ENCODE measurements around the gene PCDHGA7.
"Not testable (repeated sequence)": the region's sequence is repeated elsewhere in the genome, so short reads cannot be mapped to it uniquely, and the experiment has no call there.

Gene PCDHGA7

GRCh38 chr5:141384471-141385267 lies 2.1 kb downstream of the PCDHGA7 start:
- Mint-ChIP-seq H3K9me3 (ENCODE audit: low read depth) (peaks cover 18% of the 10 kb centered on the region), H3K4me1 (ENCODE audit: low read depth) (no peaks in the 10 kb centered on the region), H3K36me3 (peaks cover 16% of the 10 kb centered on the region), H3K27me3 (peaks cover 70% of the 10 kb centered on the region), H3K4me3 (no peak overlapping the region), H3K27ac (no peak overlapping the region)

- H3K9me3 Mint-ChIP-seq (ENCODE audit: low read depth), result peaks cover 22% of the 10 kb centered on the region
- H3K36me3 Mint-ChIP-seq, result peaks cover 12% of the 10 kb centered on the region
- H3K4me3 Mint-ChIP-seq, result peak within 1 kb of the TSS; percentile 52
- H3K27me3 Mint-ChIP-seq, result peaks cover 65% of the 10 kb centered on the region
- peak within 1 kb of the TSS; percentile 6 for H3K27ac Mint-ChIP-seq
- H3K4me1 Mint-ChIP-seq (ENCODE audit: low read depth), result not testable (repeated sequence)
Observed at GRCh38 chr5:141387557-141388311, 5.2 kb downstream of the PCDHGA7 start, which contains the start of gene PCDHGB4. Gene PCDHGB4, plus strand, starts transcription at chr5:141387698. Its CDS starts 187 bp downstream, at chr5:141387885.

- Mint-ChIP-seq H3K4me1 (ENCODE audit: low read depth) (no peaks in the 10 kb centered on the region), H3K27ac (peak overlapping the region; percentile 6), H3K36me3 (peaks cover 12% of the 10 kb centered on the region), H3K4me3 (no peak overlapping the region), H3K9me3 (ENCODE audit: low read depth) (peaks cover 26% of the 10 kb centered on the region), H3K27me3 (peaks cover 64% of the 10 kb centered on the region)
Observed at GRCh38 chr5:141388661-141389060, 6.1 kb downstream of the PCDHGA7 start.

DNA sequence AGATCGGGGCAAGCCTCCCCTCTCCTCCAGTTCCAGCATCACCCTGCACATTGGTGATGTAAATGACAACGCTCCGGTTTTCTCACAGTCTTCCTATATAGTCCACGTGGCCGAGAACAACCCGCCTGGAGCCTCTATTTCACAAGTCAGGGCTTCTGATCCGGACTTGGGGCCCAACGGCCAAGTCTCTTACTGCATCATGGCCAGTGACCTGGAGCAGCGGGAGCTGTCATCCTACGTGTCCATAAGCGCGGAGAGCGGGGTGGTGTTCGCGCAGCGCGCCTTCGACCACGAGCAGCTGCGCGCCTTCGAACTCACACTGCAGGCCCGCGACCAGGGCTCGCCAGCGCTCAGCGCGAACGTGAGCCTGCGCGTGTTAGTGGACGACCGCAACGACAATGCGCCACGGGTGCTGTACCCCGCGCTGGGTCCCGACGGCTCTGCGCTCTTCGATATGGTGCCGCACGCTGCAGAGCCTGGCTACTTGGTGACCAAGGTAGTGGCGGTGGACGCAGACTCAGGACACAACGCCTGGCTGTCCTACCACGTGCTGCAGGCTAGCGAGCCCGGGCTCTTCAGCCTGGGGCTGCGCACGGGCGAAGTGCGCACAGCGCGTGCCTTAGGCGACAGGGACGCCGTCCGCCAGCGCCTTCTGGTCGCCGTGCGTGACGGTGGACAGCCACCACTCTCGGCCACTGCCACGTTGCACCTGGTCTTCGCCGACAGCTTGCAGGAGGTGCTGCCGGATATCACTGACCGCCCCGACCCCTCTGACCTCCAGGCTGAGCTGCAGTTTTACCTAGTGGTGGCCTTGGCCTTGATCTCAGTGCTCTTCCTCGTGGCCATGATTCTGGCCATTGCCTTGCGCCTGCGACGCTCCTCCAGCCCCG lies 6.9 kb downstream of the PCDHGA7 start:
- H3K4me3 Mint-ChIP-seq, result no peak overlapping the region
- H3K27me3 Mint-ChIP-seq, result peaks cover 64% of the 10 kb centered on the region
- no peak overlapping the region for H3K27ac Mint-ChIP-seq
- H3K4me1 Mint-ChIP-seq (ENCODE audit: low read depth), result no peaks in the 10 kb centered on the region
- H3K36me3 Mint-ChIP-seq, result peaks cover 18% of the 10 kb centered on the region
- H3K9me3 Mint-ChIP-seq (ENCODE audit: low read depth), result peaks cover 26% of the 10 kb centered on the region

- peaks cover 20% of the 10 kb centered on the region for H3K36me3 Mint-ChIP-seq
- no peaks in the 10 kb centered on the region for H3K4me1 Mint-ChIP-seq (ENCODE audit: low read depth)
- no peak within 1 kb of the TSS for H3K27ac Mint-ChIP-seq
- H3K4me3 Mint-ChIP-seq, result no peak within 1 kb of the TSS
- H3K27me3 Mint-ChIP-seq, result peaks cover 53% of the 10 kb centered on the region
- peaks cover 11% of the 10 kb centered on the region for H3K9me3 Mint-ChIP-seq (ENCODE audit: low read depth)
Observed at GRCh38 chr5:141392429-141393198, 10.1 kb downstream of the PCDHGA7 start, which contains the start of gene PCDHGA8. Gene PCDHGA8, plus strand, starts transcription at chr5:141392633. Its CDS starts 181 bp downstream, at chr5:141392814.

DNA sequence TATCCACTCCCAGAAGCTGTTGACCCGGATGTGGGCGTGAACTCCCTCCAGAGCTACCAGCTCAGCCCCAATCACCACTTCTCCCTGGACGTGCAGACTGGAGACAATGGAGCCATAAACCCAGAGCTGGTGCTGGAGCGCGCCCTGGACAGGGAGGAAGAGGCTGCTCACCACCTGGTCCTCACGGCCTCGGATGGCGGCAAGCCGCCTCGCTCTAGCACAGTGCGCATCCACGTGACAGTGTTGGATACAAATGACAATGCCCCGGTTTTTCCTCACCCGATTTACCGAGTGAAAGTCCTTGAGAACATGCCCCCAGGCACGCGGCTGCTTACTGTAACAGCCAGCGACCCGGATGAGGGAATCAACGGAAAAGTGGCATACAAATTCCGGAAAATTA lies 10.7 kb downstream of the PCDHGA7 start:
- peaks cover 11% of the 10 kb centered on the region for H3K9me3 Mint-ChIP-seq (ENCODE audit: low read depth)
- no peak overlapping the region for H3K27ac Mint-ChIP-seq
- no peaks in the 10 kb centered on the region for H3K4me1 Mint-ChIP-seq (ENCODE audit: low read depth)
- no peak overlapping the region for H3K4me3 Mint-ChIP-seq
- peaks cover 18% of the 10 kb centered on the region for H3K36me3 Mint-ChIP-seq
- H3K27me3 Mint-ChIP-seq, result peaks cover 51% of the 10 kb centered on the region

GRCh38 chr5:141394401-141395187 lies 12.1 kb downstream of the PCDHGA7 start:
- H3K4me3 Mint-ChIP-seq; H3K27ac Mint-ChIP-seq; H3K4me1 Mint-ChIP-seq (ENCODE audit: low read depth): not testable (repeated sequence)
- Mint-ChIP-seq H3K9me3 (ENCODE audit: low read depth) (peaks cover 14% of the 10 kb centered on the region), H3K36me3 (peaks cover 21% of the 10 kb centered on the region), H3K27me3 (peaks cover 50% of the 10 kb centered on the region)

DNA sequence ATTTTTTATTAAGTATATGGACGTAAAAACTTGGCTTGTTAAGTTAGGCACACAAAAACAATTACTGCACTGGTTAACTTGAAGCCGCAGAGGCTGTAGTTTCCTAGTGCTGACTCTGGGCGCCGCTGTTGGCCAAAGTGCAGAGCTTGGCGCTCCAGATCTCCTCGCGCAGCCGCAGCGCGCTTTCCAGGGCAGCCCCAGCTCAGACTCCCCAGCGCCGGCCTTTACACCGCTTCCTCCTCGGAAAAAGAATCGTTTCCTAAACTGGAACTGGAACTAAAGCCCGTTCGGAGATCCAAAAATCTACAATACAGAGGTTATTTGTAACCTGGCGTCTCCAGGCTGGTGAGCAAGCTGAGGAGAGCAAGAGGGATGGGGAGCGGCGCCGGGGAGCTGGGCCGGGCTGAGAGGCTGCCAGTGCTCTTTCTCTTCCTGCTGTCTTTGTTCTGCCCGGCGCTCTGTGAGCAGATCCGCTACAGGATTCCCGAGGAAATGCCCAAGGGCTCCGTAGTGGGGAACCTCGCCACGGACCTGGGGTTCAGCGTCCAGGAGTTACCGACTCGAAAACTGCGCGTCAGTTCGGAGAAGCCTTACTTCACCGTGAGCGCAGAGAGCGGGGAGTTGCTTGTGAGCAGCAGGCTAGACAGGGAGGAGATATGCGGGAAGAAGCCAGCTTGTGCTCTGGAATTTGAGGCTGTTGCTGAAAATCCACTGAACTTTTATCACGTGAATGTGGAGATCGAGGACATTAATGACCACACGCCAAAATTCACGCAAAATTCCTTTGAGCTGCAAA lies 15.4 kb downstream of the PCDHGA7 start, which contains the start of gene PCDHGB5:
PCDHGB5 (plus strand) TSS at position 192 of the 796 bp plus-strand sequence; CDS start at position 373, 181 bp downstream.
- H3K36me3 Mint-ChIP-seq, result peaks cover 24% of the 10 kb centered on the region
- H3K4me3 Mint-ChIP-seq, result peak within 1 kb of the TSS; percentile 61
- not testable (repeated sequence) for H3K4me1 Mint-ChIP-seq (ENCODE audit: low read depth); H3K27ac Mint-ChIP-seq
- peaks cover 15% of the 10 kb centered on the region for H3K9me3 Mint-ChIP-seq (ENCODE audit: low read depth)
- peaks cover 46% of the 10 kb centered on the region for H3K27me3 Mint-ChIP-seq

DNA sequence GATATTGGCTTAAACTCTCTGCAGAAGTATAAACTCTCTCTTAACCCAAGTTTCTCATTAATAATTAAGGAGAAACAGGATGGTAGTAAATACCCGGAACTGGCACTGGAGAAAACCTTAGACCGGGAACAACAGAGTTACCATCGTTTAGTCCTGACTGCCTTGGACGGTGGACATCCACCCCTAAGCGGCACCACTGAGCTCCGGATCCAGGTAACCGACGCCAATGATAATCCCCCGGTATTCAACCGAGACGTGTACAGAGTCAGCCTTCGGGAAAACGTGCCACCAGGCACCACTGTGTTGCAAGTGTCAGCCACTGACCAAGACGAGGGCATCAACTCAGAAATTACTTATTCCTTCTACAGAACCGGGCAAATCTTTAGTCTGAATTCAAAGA lies 16.1 kb downstream of the PCDHGA7 start:
- Mint-ChIP-seq H3K27ac (no peak overlapping the region), H3K4me1 (ENCODE audit: low read depth) (peaks cover 4% of the 10 kb centered on the region), H3K27me3 (peaks cover 47% of the 10 kb centered on the region), H3K9me3 (ENCODE audit: low read depth) (peaks cover 16% of the 10 kb centered on the region), H3K36me3 (peaks cover 22% of the 10 kb centered on the region), H3K4me3 (peak overlapping the region; percentile 30)

- peaks cover 18% of the 10 kb centered on the region for H3K36me3 Mint-ChIP-seq
- no peak overlapping the region for H3K27ac Mint-ChIP-seq
- peaks cover 19% of the 10 kb centered on the region for H3K9me3 Mint-ChIP-seq (ENCODE audit: low read depth)
- no peak overlapping the region for H3K4me3 Mint-ChIP-seq
- H3K27me3 Mint-ChIP-seq, result peaks cover 48% of the 10 kb centered on the region
- H3K4me1 Mint-ChIP-seq (ENCODE audit: low read depth), result peaks cover 4% of the 10 kb centered on the region
Observed at GRCh38 chr5:141399555-141400258, 17.2 kb downstream of the PCDHGA7 start.

GRCh38 chr5:141402553-141403243 lies 20.2 kb downstream of the PCDHGA7 start, which contains the start of gene PCDHGA9:
Gene PCDHGA9, plus strand, starts transcription at chr5:141402778. Its CDS starts 175 bp downstream, at chr5:141402953.
- peaks cover 19% of the 10 kb centered on the region for H3K9me3 Mint-ChIP-seq (ENCODE audit: low read depth)
- H3K4me3 Mint-ChIP-seq, result peak within 1 kb of the TSS; percentile 75
- H3K27ac Mint-ChIP-seq, result no peak within 1 kb of the TSS
- peaks cover 4% of the 10 kb centered on the region for H3K4me1 Mint-ChIP-seq (ENCODE audit: low read depth)
- H3K27me3 Mint-ChIP-seq, result peaks cover 50% of the 10 kb centered on the region
- peaks cover 19% of the 10 kb centered on the region for H3K36me3 Mint-ChIP-seq

DNA sequence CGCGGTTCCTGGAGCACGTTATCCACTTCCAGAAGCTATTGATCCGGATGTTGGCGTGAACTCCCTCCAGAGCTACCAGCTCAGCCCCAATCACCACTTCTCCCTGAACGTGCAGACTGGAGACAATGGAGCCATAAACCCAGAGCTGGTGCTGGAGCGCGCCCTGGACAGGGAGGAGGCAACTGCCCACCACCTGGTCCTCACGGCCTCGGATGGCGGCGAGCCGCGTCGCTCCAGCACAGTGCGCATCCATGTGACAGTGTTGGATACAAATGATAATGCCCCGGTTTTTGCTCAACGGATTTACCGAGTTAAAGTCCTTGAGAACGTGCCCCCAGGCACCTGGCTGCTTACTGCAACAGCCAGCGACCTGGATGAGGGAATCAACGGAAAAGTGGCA lies 20.8 kb downstream of the PCDHGA7 start:
- peaks cover 19% of the 10 kb centered on the region for H3K9me3 Mint-ChIP-seq (ENCODE audit: low read depth)

More for the DNA sequence above, 20.8 kb downstream of the PCDHGA7 start:
- Mint-ChIP-seq H3K27ac (no peak overlapping the region), H3K27me3 (peaks cover 53% of the 10 kb centered on the region), H3K4me1 (ENCODE audit: low read depth) (peaks cover 4% of the 10 kb centered on the region), H3K36me3 (peaks cover 21% of the 10 kb centered on the region), H3K4me3 (no peak overlapping the region)
